ENCODE measurements around the gene RSPRY1. TPM values are rescaled to one million over a fixed set of nuclear protein-coding genes. Genes with fewer than 3 reads are reported as not detected.

The RSPRY1 gene
- total RNA-seq, 4 donors from 2014 or later, result 28.8 to 38.1 (median 32.1) TPM

DNA sequence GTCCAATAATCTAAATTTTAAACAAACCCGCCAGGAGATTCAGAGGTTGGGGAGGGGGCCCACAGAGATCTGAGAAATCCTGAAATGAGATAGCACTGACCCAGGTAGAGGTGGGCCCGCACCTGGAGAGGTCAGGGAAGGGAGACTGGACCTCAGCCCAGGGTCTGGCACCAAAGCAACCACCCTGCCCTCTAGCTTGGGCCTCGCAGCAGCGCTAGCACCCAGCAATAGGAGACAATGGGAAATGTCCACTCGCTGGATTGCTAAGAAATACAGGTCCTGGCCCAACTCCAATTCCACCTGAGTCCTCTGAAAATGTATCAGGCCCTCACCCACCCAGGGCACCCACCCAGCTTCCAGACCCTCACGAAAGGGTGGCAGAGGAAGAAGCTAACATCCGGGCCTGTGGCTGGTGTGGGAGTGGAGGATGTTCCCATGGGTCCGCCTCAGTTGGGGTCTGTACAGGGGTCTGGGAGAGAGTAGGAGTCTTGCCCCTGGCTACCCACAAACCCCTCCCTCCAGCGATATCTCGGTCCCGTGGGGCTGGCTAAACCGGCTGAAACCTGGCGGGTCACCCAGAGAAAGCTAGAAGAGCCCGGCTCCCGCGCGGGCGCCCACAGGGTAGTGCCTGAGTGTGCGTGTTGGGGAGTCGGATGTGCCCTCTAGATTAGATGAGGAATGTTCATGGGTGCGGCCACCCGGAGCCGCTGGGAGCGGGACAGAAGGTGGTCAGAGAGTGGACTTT, 97.3 kb downstream of the RSPRY1 start:
- TF ChIP-seq CTCF (IDR thresholded peaks at IDR 0.05; ENCODE audit: low read depth), result no peak

DNA sequence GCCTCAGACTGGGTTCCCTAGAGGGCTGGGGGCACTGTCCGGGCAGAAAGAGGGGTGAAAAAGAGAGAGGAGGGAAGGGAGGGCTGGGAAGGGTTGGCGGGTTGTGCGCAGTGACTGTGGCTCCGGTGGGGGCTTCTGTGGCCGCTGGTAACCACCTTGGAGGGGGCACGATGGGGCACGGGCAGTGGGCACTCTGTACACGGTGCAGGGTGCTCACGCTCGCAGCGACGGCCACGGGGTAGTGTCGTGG, 97.8 kb downstream of the RSPRY1 start:
- no peak for TF ChIP-seq CTCF (IDR thresholded peaks at IDR 0.05; ENCODE audit: low read depth)

- no peak for TF ChIP-seq CTCF (IDR thresholded peaks at IDR 0.05; ENCODE audit: low read depth)
These were observed 98.3 kb downstream of the RSPRY1 start, which contains the start of gene PLLP for GRCh38 chr16:57284209-57284951. Gene PLLP, minus strand, starts transcription at chr16:57284672. Its CDS starts 132 bp downstream, at chr16:57284540.

DNA sequence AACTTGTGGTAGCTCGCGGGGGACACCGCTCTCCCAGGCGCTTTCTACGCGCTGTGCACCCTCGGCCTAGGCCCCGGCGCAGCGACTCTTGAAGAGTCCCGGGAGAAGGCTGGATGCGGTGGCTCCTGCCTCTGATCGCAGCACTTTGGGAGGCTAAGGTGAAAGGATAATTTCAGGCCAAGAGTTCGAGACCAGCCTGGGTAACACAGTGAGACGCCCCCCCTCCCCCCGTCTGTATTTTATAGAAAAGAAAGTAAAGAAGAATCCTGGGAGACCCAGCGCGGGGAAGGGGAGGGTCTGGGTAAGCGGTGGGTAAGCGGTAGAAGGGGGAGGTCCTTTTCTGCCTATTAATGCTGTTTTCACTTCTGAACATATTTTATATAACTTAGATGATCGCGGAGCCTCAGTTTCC, 98.8 kb downstream of the RSPRY1 start:
- no peak for TF ChIP-seq CTCF (IDR thresholded peaks at IDR 0.05; ENCODE audit: low read depth)

GRCh38 chr16:57285379-57285778, 99.2 kb downstream of the RSPRY1 start:
- no peak for TF ChIP-seq CTCF (IDR thresholded peaks at IDR 0.05; ENCODE audit: low read depth)

- no peak for TF ChIP-seq CTCF (IDR thresholded peaks at IDR 0.05; ENCODE audit: low read depth)
These were observed 103.5 kb downstream of the RSPRY1 start for GRCh38 chr16:57289391-57290257.

Other genes with a start within 250 kb of the RSPRY1 start
- 10 to 100 TPM in 1 of 4 donors, 1 to 10 TPM in 1, not detected in 2; 2.4 to 14.9 TPM for gene CETP, start 224.4 kb upstream of the RSPRY1 start, total RNA-seq
- gene NLRC5, start 196.8 kb upstream of the RSPRY1 start, total RNA-seq, result 100 to 1,000 TPM in 1 of 4 donors, 10 to 100 TPM in 3; 18.0 to 139 (median 30.6) TPM
- gene CPNE2, start 93.7 kb upstream of the RSPRY1 start, total RNA-seq, result 10 to 100 TPM; 27.4 to 56.5 (median 40.7) TPM
- 10 to 100 TPM; 51.8 to 64.5 (median 53.9) TPM for gene PSME3IP1, start 290 bp upstream of the RSPRY1 start, total RNA-seq
- gene ARL2BP, start 58.9 kb downstream of the RSPRY1 start, total RNA-seq, result 10 to 100 TPM; 48.8 to 94.1 (median 59.6) TPM
- gene PLLP, start 98.3 kb downstream of the RSPRY1 start, total RNA-seq, result 1 to 10 TPM in 3 of 4 donors, under 1 TPM in 1; 0.51 to 3.0 (median 2.2) TPM
- 1 to 10 TPM in 1 of 4 donors, under 1 TPM in 1, not detected in 2; 0.33 to 3.9 TPM for gene CCL22, start 172.5 kb downstream of the RSPRY1 start, total RNA-seq
- gene CX3CL1, start 186.2 kb downstream of the RSPRY1 start, total RNA-seq, result 10 to 100 TPM in 1 of 4 donors, 1 to 10 TPM in 3; 4.7 to 25.4 (median 6.2) TPM
- gene CCL17, start 218.4 kb downstream of the RSPRY1 start, total RNA-seq, result not detected

Data from subcutaneous adipose tissue (tissue), 4 donors.